ENCODE data around the gene ZC3H18. TPM values are rescaled to one million over a fixed set of nuclear protein-coding genes. Genes with fewer than 3 reads are reported as not detected.

The ZC3H18 gene
- total RNA-seq, 1 experiment from 2014 or later = 57.8 TPM

GRCh38 chr16:88577166-88577565 lies 7.0 kb downstream of the ZC3H18 start:
- no peaks in the 10 kb centered on the region for H3K9me3 ChIP-seq (ENCODE audit: control insufficient read depth in 1 of 2, insufficient read depth in 1 of 2, low read depth in 1 of 2, low read length in 2 of 2)
- no peak overlapping the region for H3K4me3 ChIP-seq (replicated peaks in 1 of 2; ENCODE audit: low read depth in 1 of 2, low read length in 2 of 2)
- ChIA-PET CTCF (no interaction called here), POLR2A (no interaction called here), RAD21 (ENCODE audit: low non-redundant PET in 1 of 2, low total read pairs in 2 of 2, uncharacterized antibody in 2 of 2, unreplicated experiment in 2 of 2) (no interaction called here)
- peaks cover 13% of the 10 kb centered on the region; the same call in 1 of the 2 replicates for H4K20me1 ChIP-seq (ENCODE audit: insufficient read depth)
- H3K27ac ChIP-seq (ENCODE audit: low read depth, low read length) = no peak overlapping the region
- no peaks in the 10 kb centered on the region for H3K9me2 ChIP-seq (ENCODE audit: insufficient read depth)
- BruUV-seq (replicated peaks) = no TSS peak
- no peak overlapping the region for H3K4me2 ChIP-seq (ENCODE audit: low read length)
- H3K27me3 ChIP-seq (ENCODE audit: insufficient read depth, low read length) = no peaks in the 10 kb centered on the region
- intact Hi-C loops (cut with micrococcal nuclease) = no loop called here
- H3K9ac ChIP-seq (ENCODE audit: low read length) = no peak overlapping the region
- peaks cover 100% of the 10 kb centered on the region for H3K79me2 ChIP-seq (ENCODE audit: insufficient read depth, low read length)
- H3K36me3 ChIP-seq (ENCODE audit: control insufficient read depth in 1 of 2, insufficient read depth in 2 of 2, low read length in 2 of 2) = peaks cover 48 to 56% of the 10 kb centered on the region in 2 experiments
- H3K4me1 ChIP-seq (ENCODE audit: control insufficient read depth in 1 of 2, insufficient read depth in 2 of 2, low read length in 2 of 2) = no peaks in the 10 kb centered on the region
- DNase-seq (ENCODE audit: low read depth, low spot score) (no peak), ATAC-seq (no peak)
- H2AFZ ChIP-seq (ENCODE audit: low read depth, low read length, poor library complexity, severe bottlenecking) = no peak overlapping the region
- TF ChIP-seq RAD21 (IDR thresholded peaks at IDR 0.05; ENCODE audit: low read depth) = no peak
- no peak for TF ChIP-seq EZH2 (IDR thresholded peaks at IDR 0.05)
- no peak for TF ChIP-seq EGR1 (IDR thresholded peaks at IDR 0.05; ENCODE audit: low read depth)
- no peak for TF ChIP-seq ELF1 (IDR thresholded peaks at IDR 0.05; ENCODE audit: borderline replicate concordance, low read depth)
- TF ChIP-seq TCF7L2 (IDR thresholded peaks at IDR 0.05; ENCODE audit: borderline replicate concordance, extremely low read depth, insufficient read depth, insufficient read length) = no peak
- TF ChIP-seq, protein P1, sequence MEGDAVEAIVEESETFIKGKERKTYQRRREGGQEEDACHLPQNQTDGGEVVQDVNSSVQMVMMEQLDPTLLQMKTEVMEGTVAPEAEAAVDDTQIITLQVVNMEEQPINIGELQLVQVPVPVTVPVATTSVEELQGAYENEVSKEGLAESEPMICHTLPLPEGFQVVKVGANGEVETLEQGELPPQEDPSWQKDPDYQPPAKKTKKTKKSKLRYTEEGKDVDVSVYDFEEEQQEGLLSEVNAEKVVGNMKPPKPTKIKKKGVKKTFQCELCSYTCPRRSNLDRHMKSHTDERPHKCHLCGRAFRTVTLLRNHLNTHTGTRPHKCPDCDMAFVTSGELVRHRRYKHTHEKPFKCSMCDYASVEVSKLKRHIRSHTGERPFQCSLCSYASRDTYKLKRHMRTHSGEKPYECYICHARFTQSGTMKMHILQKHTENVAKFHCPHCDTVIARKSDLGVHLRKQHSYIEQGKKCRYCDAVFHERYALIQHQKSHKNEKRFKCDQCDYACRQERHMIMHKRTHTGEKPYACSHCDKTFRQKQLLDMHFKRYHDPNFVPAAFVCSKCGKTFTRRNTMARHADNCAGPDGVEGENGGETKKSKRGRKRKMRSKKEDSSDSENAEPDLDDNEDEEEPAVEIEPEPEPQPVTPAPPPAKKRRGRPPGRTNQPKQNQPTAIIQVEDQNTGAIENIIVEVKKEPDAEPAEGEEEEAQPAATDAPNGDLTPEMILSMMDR (IDR thresholded peaks at IDR 0.05 in 2 of 3, conservative IDR thresholded peaks at IDR 0.05 in 1 of 3; ENCODE audit: borderline replicate concordance in 1 of 3, insufficient read depth in 1 of 3, low read depth in 2 of 3, low read length in 2 of 3) = no peak
- TF ChIP-seq, protein P2, sequence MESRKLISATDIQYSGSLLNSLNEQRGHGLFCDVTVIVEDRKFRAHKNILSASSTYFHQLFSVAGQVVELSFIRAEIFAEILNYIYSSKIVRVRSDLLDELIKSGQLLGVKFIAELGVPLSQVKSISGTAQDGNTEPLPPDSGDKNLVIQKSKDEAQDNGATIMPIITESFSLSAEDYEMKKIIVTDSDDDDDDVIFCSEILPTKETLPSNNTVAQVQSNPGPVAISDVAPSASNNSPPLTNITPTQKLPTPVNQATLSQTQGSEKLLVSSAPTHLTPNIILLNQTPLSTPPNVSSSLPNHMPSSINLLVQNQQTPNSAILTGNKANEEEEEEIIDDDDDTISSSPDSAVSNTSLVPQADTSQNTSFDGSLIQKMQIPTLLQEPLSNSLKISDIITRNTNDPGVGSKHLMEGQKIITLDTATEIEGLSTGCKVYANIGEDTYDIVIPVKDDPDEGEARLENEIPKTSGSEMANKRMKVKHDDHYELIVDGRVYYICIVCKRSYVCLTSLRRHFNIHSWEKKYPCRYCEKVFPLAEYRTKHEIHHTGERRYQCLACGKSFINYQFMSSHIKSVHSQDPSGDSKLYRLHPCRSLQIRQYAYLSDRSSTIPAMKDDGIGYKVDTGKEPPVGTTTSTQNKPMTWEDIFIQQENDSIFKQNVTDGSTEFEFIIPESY (IDR thresholded peaks at IDR 0.05; ENCODE audit: extremely low read depth, insufficient replicate concordance, low read length) = no peak
- no peak for TF ChIP-seq ZNF274 (IDR thresholded peaks at IDR 0.05; ENCODE audit: low read depth, low read length)
- TF ChIP-seq FOSL1 (IDR thresholded peaks at IDR 0.05; ENCODE audit: low read depth) = no peak
